H9 (cell line): ENCODE data around the gene EFCAB6. TPM values are rescaled to one million over a fixed set of nuclear protein-coding genes. Genes with fewer than 3 reads are reported as not detected.

ENCODE experiments used
- DNase-seq: peaks from one replicate; pipeline ENCODE4 v3.0.0-alpha.2; 2017
- H2AFZ ChIP-seq: one replicate; pipeline ENCODE4 v1.6.1; 2013; ENCODE audit warnings: mild to moderate bottlenecking, low read length, control low read depth, moderate library complexity
- H2AK5ac ChIP-seq: 2 replicates; pipeline ENCODE4 v1.6.1; 2013; ENCODE audit warnings: low read length, control low read depth, mixed read lengths; ENCODE audit not compliant: insufficient read length
- H2BK120ac ChIP-seq: one replicate; pipeline ENCODE4 v1.6.1; 2013; ENCODE audit warnings: low read depth, mild to moderate bottlenecking, low read length, control low read depth, inconsistent platforms; ENCODE audit not compliant: poor library complexity, severe bottlenecking
- H2BK12ac ChIP-seq: 2 replicates; pipeline ENCODE4 v1.6.1; 2013; ENCODE audit warnings: low read length, control low read depth, mixed read lengths, low read depth; ENCODE audit not compliant: insufficient read length
- H2BK15ac ChIP-seq: 2 replicates; pipeline ENCODE4 v1.6.1; 2013; ENCODE audit warnings: low read depth, low read length, control low read depth
- H2BK20ac ChIP-seq: one replicate; pipeline ENCODE4 v1.6.1; 2013; ENCODE audit warnings: low read depth, mild to moderate bottlenecking, low read length, control low read depth, inconsistent platforms; ENCODE audit not compliant: poor library complexity, severe bottlenecking
- H2BK5ac ChIP-seq: 2 replicates; pipeline ENCODE4 v1.6.1; 2013; ENCODE audit warnings: low read length, control low read depth, mixed read lengths; ENCODE audit not compliant: insufficient read length
- H3K14ac ChIP-seq: 2 replicates; pipeline ENCODE4 v1.6.1; 2013; ENCODE audit warnings: low read length, control low read depth; ENCODE audit not compliant: insufficient read depth
- H3K18ac ChIP-seq: 2 replicates; pipeline ENCODE4 v1.6.1; 2013; ENCODE audit warnings: low read depth, mild to moderate bottlenecking, mixed read lengths, low read length, control low read depth; ENCODE audit not compliant: insufficient read length
- H3K23ac ChIP-seq: 2 replicates; pipeline ENCODE4 v1.6.1; 2013; ENCODE audit warnings: low read length, control low read depth, mixed read lengths, low read depth; ENCODE audit not compliant: insufficient read length
- H3K23me2 ChIP-seq: 2 replicates; pipeline ENCODE4 v1.6.1; 2013; ENCODE audit warnings: low read depth, mild to moderate bottlenecking, mixed read lengths, low read length, control low read depth; ENCODE audit not compliant: insufficient read length, poor library complexity, severe bottlenecking
- H3K27ac ChIP-seq: 2 replicates; pipeline ENCODE4 v1.5.1; 2013; ENCODE audit warnings: low read length, control low read depth, mixed read lengths, low read depth; ENCODE audit not compliant: insufficient read length
- H3K27me3 ChIP-seq: 2 replicates; pipeline ENCODE4 v1.6.1; 2013; ENCODE audit warnings: low read length, control low read depth, inconsistent platforms; ENCODE audit not compliant: insufficient read depth
- H3K4ac ChIP-seq: 2 replicates; pipeline ENCODE4 v1.6.1; 2013; ENCODE audit warnings: low read depth, mild to moderate bottlenecking, control low read depth, inconsistent platforms, low read length, moderate library complexity
- H3K4me1 ChIP-seq: 2 replicates; pipeline ENCODE4 v1.6.1; 2013; ENCODE audit warnings: low read length, control low read depth, inconsistent platforms; ENCODE audit not compliant: insufficient read depth
- H3K4me2 ChIP-seq: 2 replicates; pipeline ENCODE4 v1.6.1; 2013; ENCODE audit warnings: low read length, control low read depth, mixed read lengths; ENCODE audit not compliant: insufficient read length, insufficient read depth
- H3K56ac ChIP-seq: 2 replicates; pipeline ENCODE4 v1.6.1; 2013; ENCODE audit warnings: low read depth, mild to moderate bottlenecking, mixed read lengths, low read length, control low read depth; ENCODE audit not compliant: insufficient read length
- H3K79me1 ChIP-seq: 2 replicates; pipeline ENCODE4 v1.6.1; 2013; ENCODE audit warnings: low read depth, mild to moderate bottlenecking, moderate library complexity, low read length, control low read depth, inconsistent platforms; ENCODE audit not compliant: insufficient read depth, poor library complexity, severe bottlenecking
- H3K79me2 ChIP-seq: 2 replicates; pipeline ENCODE4 v1.6.1; 2013; ENCODE audit warnings: low read length, control low read depth, inconsistent platforms; ENCODE audit not compliant: insufficient read depth
- H3K9ac ChIP-seq: 2 replicates; pipeline ENCODE4 v1.6.1; 2013; ENCODE audit warnings: low read length, control low read depth, mixed read lengths; ENCODE audit not compliant: insufficient read length; ENCODE audit errors: extremely low read depth
- H3K9me3 ChIP-seq: one replicate; pipeline ENCODE4 v1.6.1; 2013; ENCODE audit warnings: low read depth, low read length, inconsistent platforms; ENCODE audit not compliant: control insufficient read depth
- H3T11ph ChIP-seq: one replicate; pipeline ENCODE4 v1.6.1; 2013; ENCODE audit warnings: mild to moderate bottlenecking, low read length, control low read depth, inconsistent platforms
- H4K20me1 ChIP-seq: one replicate; pipeline ENCODE4 v1.6.1; 2013; ENCODE audit not compliant: control insufficient read depth, insufficient read length, insufficient read depth
- H4K5ac ChIP-seq: 2 replicates; pipeline ENCODE4 v1.6.1; 2013; ENCODE audit warnings: low read depth, mild to moderate bottlenecking, mixed read lengths, low read length, control low read depth; ENCODE audit not compliant: insufficient read length
- H4K8ac ChIP-seq: replicated peaks from 2 replicates; pipeline ENCODE4 v1.6.1; 2013; ENCODE audit warnings: low read length, control low read depth, mixed read lengths, low read depth; ENCODE audit not compliant: insufficient read length
- H4K91ac ChIP-seq: 2 replicates; pipeline ENCODE4 v1.6.1; 2013; ENCODE audit warnings: low read depth, mild to moderate bottlenecking, moderate library complexity, mixed read lengths, low read length, control low read depth; ENCODE audit not compliant: insufficient read length
- H3K27ac Mint-ChIP-seq, 3 experiments: 2 replicates in 2 of 3; 3 replicates in 1 of 3; pipeline ENCODE4 v1.8.0; 2020 to 2021; ENCODE audit warnings: mixed read lengths in 3 of 3, mild to moderate bottlenecking in 1 of 3, moderate library complexity in 1 of 3
- H3K27me3 Mint-ChIP-seq: 2 replicates; pipeline ENCODE4 v1.8.0; 2021; ENCODE audit warnings: low read depth, mild to moderate bottlenecking, moderate library complexity, mixed read lengths
- H3K36me3 Mint-ChIP-seq, 3 experiments: 2 replicates in 2 of 3; 3 replicates in 1 of 3; pipeline ENCODE4 v1.8.0; 2020 to 2021; ENCODE audit warnings: low read depth in 3 of 3, mixed read lengths in 3 of 3; ENCODE audit not compliant: insufficient read depth in 1 of 3
- H3K4me1 Mint-ChIP-seq, 2 experiments: 2 replicates each; pipeline ENCODE4 v1.8.0; 2020; ENCODE audit warnings: mixed read lengths in 2 of 2
- H3K4me3 Mint-ChIP-seq, 2 experiments: 2 replicates in 1 of 2; 3 replicates in 1 of 2; pipeline ENCODE4 v1.8.0; 2020 to 2021; ENCODE audit warnings: mild to moderate bottlenecking in 2 of 2, mixed read lengths in 2 of 2, moderate library complexity in 1 of 2
- H3K9me3 Mint-ChIP-seq, 2 experiments: 2 replicates in 1 of 2; 3 replicates in 1 of 2; pipeline ENCODE4 v1.8.0; 2020; ENCODE audit warnings: mild to moderate bottlenecking in 2 of 2, mixed read lengths in 2 of 2, moderate library complexity in 1 of 2
- CTCF ChIP-seq: fragments of 200-600 bp; sonication (generic); conservative IDR thresholded peaks from 3 replicates; pipeline ENCODE4 v1.8.0; 2021; ENCODE audit warnings: antibody characterized with exemption, mild to moderate bottlenecking
- WGBS: extraction: QIAGEN DNeasy Blood & Tissue Kit; methylation state at CpG from one replicate; pipeline ENCODE4 v1.1.7; 2013; ENCODE audit warnings: missing lambda C conversion rate, low lambda C conversion rate, mixed read lengths; ENCODE audit not compliant: insufficient read length; ENCODE audit errors: extremely low coverage; 5-methylcytosine and 5-hydroxymethylcytosine counted together
- total RNA-seq: library from RNA; stranded (reverse); gene quantifications from 2 replicates; pipeline ENCODE4 v1.2.1, GENCODE V29; 2021

Gene EFCAB6
- total RNA-seq, 1 experiment from 2014 or later, result 0.31 TPM

- H2AK5ac ChIP-seq, result no peak overlapping the region
- H3K9ac ChIP-seq, result no peak overlapping the region
- no peaks in the 10 kb centered on the region for H3K4me1 Mint-ChIP-seq
- H3K9me3 ChIP-seq, result no peaks in the 10 kb centered on the region
- H3K27ac ChIP-seq, result no peak overlapping the region
- peaks cover 7 to 11% (median 10%) of the 10 kb centered on the region in 3 experiments; a peak in 6 of 7 replicates for H3K36me3 Mint-ChIP-seq
- DNase-seq, result no peak
- no peaks in the 10 kb centered on the region for H3K4me1 ChIP-seq
- no peak overlapping the region for H3K27ac Mint-ChIP-seq
- H3K23me2 ChIP-seq, result no peaks in the 10 kb centered on the region
- no peak overlapping the region for H4K5ac ChIP-seq
- H3K9me3 Mint-ChIP-seq, result peaks cover 12 to 14% of the 10 kb centered on the region in 2 experiments
- H3K56ac ChIP-seq, result no peak overlapping the region
- H3T11ph ChIP-seq, result no peak overlapping the region
- no peak overlapping the region for H3K4me2 ChIP-seq
- no peak overlapping the region for H2AFZ ChIP-seq
- H4K91ac ChIP-seq, result no peak overlapping the region
- H2BK12ac ChIP-seq, result no peak overlapping the region
- no CpG with 5 or more reads among the region's 11 CpGs for WGBS
- no peak overlapping the region for H2BK5ac ChIP-seq
- no peak overlapping the region for H3K4ac ChIP-seq
- peaks cover 16% of the 10 kb centered on the region for H3K27me3 Mint-ChIP-seq
- no peak overlapping the region for H4K8ac ChIP-seq
- TF ChIP-seq CTCF, result no peak
- no peaks in the 10 kb centered on the region for H4K20me1 ChIP-seq
- no peak overlapping the region for H3K4me3 Mint-ChIP-seq
- no peak overlapping the region for H3K14ac ChIP-seq
- no peak overlapping the region for H2BK20ac ChIP-seq
- no peak overlapping the region for H2BK120ac ChIP-seq
- H3K79me2 ChIP-seq, result no peaks in the 10 kb centered on the region
- no peak overlapping the region for H3K23ac ChIP-seq
- H3K27me3 ChIP-seq, result no peaks in the 10 kb centered on the region
- H3K79me1 ChIP-seq, result no peaks in the 10 kb centered on the region
- H3K18ac ChIP-seq, result no peak overlapping the region
- H2BK15ac ChIP-seq, result no peak overlapping the region
These were observed 169.5 kb downstream of the EFCAB6 start for GRCh38 chr22:43642319-43643206.
